PC-3 (cell line): ENCODE data around the gene LPXN.

Source experiments
- EZH2 ChIP-seq: fragments of 300-600 bp; sonication (generic); IDR thresholded peaks from one replicate; pipeline ENCODE4 v1.6.1; 2017; ENCODE audit warnings: antibody characterized with exemption, mild to moderate bottlenecking, low read length; ENCODE audit not compliant: unreplicated experiment
- EZH2phosphoT487 ChIP-seq: fragments of 300-600 bp; sonication (generic); IDR thresholded peaks from 2 replicates; pipeline ENCODE4 v1.6.1; 2018; ENCODE audit warnings: mild to moderate bottlenecking, antibody characterized with exemption, low read length, borderline replicate concordance
- TF ChIP-seq, protein P1 (sequence below): fragments of 300-600 bp; sonication (generic); conservative IDR thresholded peaks from 2 replicates; pipeline ENCODE4 v1.5.1; 2017; ENCODE audit warnings: antibody characterized with exemption, low read depth, mild to moderate bottlenecking, low read length

DNA sequence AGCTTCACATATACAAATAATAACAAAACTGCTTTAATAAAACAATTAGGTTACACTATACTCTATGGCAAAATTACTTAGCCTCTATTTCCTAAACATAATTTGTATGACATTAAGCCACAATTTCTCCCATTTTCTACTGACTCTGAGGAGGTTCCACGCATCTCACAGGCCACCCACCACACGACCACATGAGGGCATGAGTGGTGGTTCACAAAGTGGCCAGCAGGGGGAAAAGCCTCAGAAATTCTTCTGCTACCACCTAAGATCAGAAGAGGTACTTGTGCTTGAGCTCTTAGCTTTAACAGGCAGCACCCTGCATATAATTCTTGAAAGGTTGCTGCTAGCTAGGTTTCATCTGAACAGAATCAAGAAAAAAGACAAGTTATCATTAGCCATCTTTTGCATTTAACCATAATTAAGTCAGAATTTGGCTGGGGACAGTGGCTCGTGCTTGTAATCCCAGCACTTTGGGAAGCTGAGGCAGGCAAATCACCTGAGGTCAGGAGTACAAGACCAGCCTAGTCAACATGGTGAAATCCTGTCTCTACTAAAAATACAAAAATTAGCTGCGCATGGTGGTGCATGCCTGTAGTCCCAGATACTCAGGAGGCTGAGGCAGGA, 7.7 kb downstream of the LPXN start:
- TF ChIP-seq, protein P1, sequence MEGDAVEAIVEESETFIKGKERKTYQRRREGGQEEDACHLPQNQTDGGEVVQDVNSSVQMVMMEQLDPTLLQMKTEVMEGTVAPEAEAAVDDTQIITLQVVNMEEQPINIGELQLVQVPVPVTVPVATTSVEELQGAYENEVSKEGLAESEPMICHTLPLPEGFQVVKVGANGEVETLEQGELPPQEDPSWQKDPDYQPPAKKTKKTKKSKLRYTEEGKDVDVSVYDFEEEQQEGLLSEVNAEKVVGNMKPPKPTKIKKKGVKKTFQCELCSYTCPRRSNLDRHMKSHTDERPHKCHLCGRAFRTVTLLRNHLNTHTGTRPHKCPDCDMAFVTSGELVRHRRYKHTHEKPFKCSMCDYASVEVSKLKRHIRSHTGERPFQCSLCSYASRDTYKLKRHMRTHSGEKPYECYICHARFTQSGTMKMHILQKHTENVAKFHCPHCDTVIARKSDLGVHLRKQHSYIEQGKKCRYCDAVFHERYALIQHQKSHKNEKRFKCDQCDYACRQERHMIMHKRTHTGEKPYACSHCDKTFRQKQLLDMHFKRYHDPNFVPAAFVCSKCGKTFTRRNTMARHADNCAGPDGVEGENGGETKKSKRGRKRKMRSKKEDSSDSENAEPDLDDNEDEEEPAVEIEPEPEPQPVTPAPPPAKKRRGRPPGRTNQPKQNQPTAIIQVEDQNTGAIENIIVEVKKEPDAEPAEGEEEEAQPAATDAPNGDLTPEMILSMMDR: peak; percentile 93
- TF ChIP-seq EZH2phosphoT487: no peak
- TF ChIP-seq EZH2: no peak
